GM12878 (cell line): ENCODE measurements around the gene MAOA.

Source experiments
- BCL11A ChIP-seq: IDR thresholded peaks from 2 replicates; pipeline ENCODE4 v1.6.1; 2011; ENCODE audit warnings: low read depth, low read length
- CBFB ChIP-seq: IDR thresholded peaks from 2 replicates; pipeline ENCODE4 v1.6.1; 2016; ENCODE audit warnings: antibody characterized with exemption, low read depth
- EZH2 ChIP-seq: IDR thresholded peaks from 2 replicates; pipeline ENCODE4 v1.6.1; 2012; ENCODE audit warnings: low read depth, mild to moderate bottlenecking, control low read depth, inconsistent platforms, low read length, borderline replicate concordance; ENCODE audit not compliant: control insufficient read depth
- FOS ChIP-seq: IDR thresholded peaks from 3 replicates; pipeline ENCODE4 v1.6.1; 2011; ENCODE audit warnings: borderline replicate concordance; ENCODE audit not compliant: insufficient read length; ENCODE audit errors: extremely low read depth
- MEF2A ChIP-seq: IDR thresholded peaks from 2 replicates; pipeline ENCODE4 v1.6.1; 2011; ENCODE audit warnings: low read depth, mild to moderate bottlenecking, low read length, moderate library complexity; ENCODE audit not compliant: insufficient read depth
- NR2C2 ChIP-seq: IDR thresholded peaks from 2 replicates; pipeline ENCODE4 v1.6.1; 2011; ENCODE audit warnings: borderline replicate concordance, low read depth; ENCODE audit not compliant: control insufficient read depth, insufficient read length
- RAD21 ChIP-seq: IDR thresholded peaks from 2 replicates; pipeline ENCODE4 v1.6.1; 2011; ENCODE audit warnings: mild to moderate bottlenecking, low read depth, low read length, moderate library complexity; ENCODE audit not compliant: insufficient read depth
- SIN3A ChIP-seq: IDR thresholded peaks from 2 replicates; pipeline ENCODE4 v1.6.1; 2012; ENCODE audit warnings: low read depth, low read length, improper control_type of control experiment
- SP1 ChIP-seq: IDR thresholded peaks from one replicate; pipeline ENCODE4 v1.6.1; 2011; ENCODE audit warnings: low read depth, low read length
- TAF1 ChIP-seq: IDR thresholded peaks from 2 replicates; pipeline ENCODE4 v1.6.1; 2011; ENCODE audit warnings: mild to moderate bottlenecking, low read depth, low read length, borderline replicate concordance
- TF ChIP-seq, protein P1 (sequence below), 3 experiments: IDR thresholded peaks in 2 of 3; conservative IDR thresholded peaks in 1 of 3; 2 replicates each; pipeline ENCODE4 v1.5.1; 2011; ENCODE audit warnings: low read depth in 3 of 3, low read length in 3 of 3, mild to moderate bottlenecking in 3 of 3, control low read depth in 2 of 3, moderate library complexity in 2 of 3, inconsistent platforms in 1 of 3, mixed read lengths in 1 of 3; ENCODE audit not compliant: control insufficient read depth in 2 of 3, insufficient read depth in 1 of 3; ENCODE audit errors: extremely low read depth in 1 of 3

DNA sequence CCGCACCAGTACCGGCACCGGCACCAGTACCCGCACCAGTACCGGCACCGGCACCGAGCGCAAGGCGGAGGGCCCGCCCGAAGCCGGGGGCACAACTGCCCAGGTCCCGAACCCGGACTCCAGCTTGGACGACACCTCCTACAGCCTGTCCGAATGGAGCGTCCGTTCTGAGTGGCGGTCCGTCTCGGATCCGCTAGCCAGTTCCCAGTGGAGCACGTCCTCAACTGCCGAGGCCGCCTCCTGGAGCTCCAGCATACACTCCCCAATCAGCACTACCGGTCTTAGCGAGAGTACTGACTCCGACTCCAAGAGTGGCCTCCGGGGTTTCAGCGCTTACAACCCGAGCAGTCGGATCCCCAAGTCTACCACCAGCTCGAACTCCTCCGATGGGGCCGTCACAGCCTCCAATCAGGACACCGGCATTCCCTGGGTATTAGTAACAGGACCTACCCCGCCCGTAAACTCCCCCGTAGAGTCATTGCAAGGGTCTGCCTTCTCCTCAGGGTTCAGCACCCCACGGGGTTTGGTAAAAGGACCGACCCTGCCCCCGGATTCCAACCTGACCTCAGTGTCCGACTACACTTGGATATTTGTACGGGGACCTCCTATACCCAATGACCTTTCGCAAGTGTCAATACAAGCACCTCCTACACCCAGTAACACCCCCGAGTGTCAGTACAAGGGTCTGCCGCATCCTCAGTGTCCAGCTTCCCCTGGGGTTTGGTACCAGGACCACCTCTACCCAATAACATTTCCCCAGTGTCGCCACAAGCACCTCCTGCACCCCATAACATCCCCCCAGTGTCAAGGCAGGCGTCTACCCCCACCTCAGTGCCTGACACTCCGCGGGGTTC lies 721 bp upstream of the MAOA start:
- TF ChIP-seq BCL11A = no peak
- TF ChIP-seq EZH2 = no peak
- TF ChIP-seq, protein P1, sequence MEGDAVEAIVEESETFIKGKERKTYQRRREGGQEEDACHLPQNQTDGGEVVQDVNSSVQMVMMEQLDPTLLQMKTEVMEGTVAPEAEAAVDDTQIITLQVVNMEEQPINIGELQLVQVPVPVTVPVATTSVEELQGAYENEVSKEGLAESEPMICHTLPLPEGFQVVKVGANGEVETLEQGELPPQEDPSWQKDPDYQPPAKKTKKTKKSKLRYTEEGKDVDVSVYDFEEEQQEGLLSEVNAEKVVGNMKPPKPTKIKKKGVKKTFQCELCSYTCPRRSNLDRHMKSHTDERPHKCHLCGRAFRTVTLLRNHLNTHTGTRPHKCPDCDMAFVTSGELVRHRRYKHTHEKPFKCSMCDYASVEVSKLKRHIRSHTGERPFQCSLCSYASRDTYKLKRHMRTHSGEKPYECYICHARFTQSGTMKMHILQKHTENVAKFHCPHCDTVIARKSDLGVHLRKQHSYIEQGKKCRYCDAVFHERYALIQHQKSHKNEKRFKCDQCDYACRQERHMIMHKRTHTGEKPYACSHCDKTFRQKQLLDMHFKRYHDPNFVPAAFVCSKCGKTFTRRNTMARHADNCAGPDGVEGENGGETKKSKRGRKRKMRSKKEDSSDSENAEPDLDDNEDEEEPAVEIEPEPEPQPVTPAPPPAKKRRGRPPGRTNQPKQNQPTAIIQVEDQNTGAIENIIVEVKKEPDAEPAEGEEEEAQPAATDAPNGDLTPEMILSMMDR (IDR thresholded peaks at IDR 0.05 in 2 of 3, conservative IDR thresholded peaks at IDR 0.05 in 1 of 3; ENCODE audit: control insufficient read depth in 2 of 3, extremely low read depth in 1 of 3, insufficient read depth in 1 of 3, low read depth in 3 of 3, low read length in 3 of 3) = no peak
- TF ChIP-seq CBFB = no peak
- TF ChIP-seq RAD21 = no peak
- no peak for TF ChIP-seq SP1
- no peak for TF ChIP-seq NR2C2
- no peak for TF ChIP-seq MEF2A
- no peak for TF ChIP-seq SIN3A
- no peak for TF ChIP-seq FOS
- TF ChIP-seq TAF1 = no peak
